Upper lobe of left lung (tissue), 6 donors: Measurements from ENCODE around the gene CRTC3. TPM values are rescaled to one million over a fixed set of nuclear protein-coding genes. Genes with fewer than 3 reads are reported as not detected.
"Not testable (repeated sequence)": the region's sequence is repeated elsewhere in the genome, so short reads cannot be mapped to it uniquely, and the experiment has no call there.

ENCODE experiments used
- ATAC-seq, 2 donors: fragments of 200-7000 bp; cut with Tn5 transposase; one replicate each; pipeline ENCODE4 v1.9.1; 2022; ENCODE audit warnings: mild to moderate bottlenecking in 2 of 2, moderate library complexity in 2 of 2; ENCODE audit not compliant: low FRiP score in 2 of 2
- DNase-seq, 2 donors: peaks; one replicate each; pipeline ENCODE4 v3.0.0-alpha.2; 2019 to 2020
- H3K27ac ChIP-seq, 4 donors: fragments of 200-600 bp; sonication (generic); one replicate each; pipeline ENCODE4 v1.5.1; 2016 to 2019
- H3K27me3 ChIP-seq, 4 donors: fragments of 200-600 bp; sonication (generic); one replicate each; pipeline ENCODE4 v1.5.1; 2017 to 2019
- H3K36me3 ChIP-seq, 4 donors: fragments of 200-600 bp; sonication (generic); one replicate each; pipeline ENCODE4 v1.5.1; 2016 to 2019
- H3K4me1 ChIP-seq, 4 donors: fragments of 200-600 bp; sonication (generic); one replicate each; pipeline ENCODE4 v1.5.1; 2018 to 2019
- H3K4me3 ChIP-seq, 4 donors: fragments of 200-600 bp; sonication (generic); one replicate each; pipeline ENCODE4 v1.5.1; 2017 to 2019; ENCODE audit warnings: mild to moderate bottlenecking in 2 of 4, moderate library complexity in 1 of 4
- H3K9me3 ChIP-seq, 4 donors: fragments of 200-600 bp; sonication (generic); one replicate each; pipeline ENCODE4 v1.5.1; 2018 to 2019
- CTCF ChIP-seq, 6 experiments: fragments of 450-650 bp in 4 of 6; fragments of 200-600 bp in 2 of 6; sonication (generic) in 2 of 6; IDR thresholded peaks; one replicate each; pipeline ENCODE4 v1.5.1; 2016 to 2019; ENCODE audit warnings: antibody characterized with exemption in 6 of 6
- EP300 ChIP-seq, 4 donors: sonication (generic); formaldehyde crosslinking; IDR thresholded peaks; one replicate each; pipeline ENCODE4 v1.5.1; 2017; ENCODE audit warnings: antibody characterized with exemption in 4 of 4, control low read depth in 2 of 4
- POLR2A ChIP-seq, 4 donors: fragments of 450-650 bp; IDR thresholded peaks; one replicate each; pipeline ENCODE4 v1.5.1; 2016 to 2017; ENCODE audit warnings: antibody characterized with exemption in 4 of 4, mild to moderate bottlenecking in 2 of 4
- POLR2AphosphoS5 ChIP-seq, 2 donors: sonication (generic); formaldehyde crosslinking; IDR thresholded peaks; one replicate each; pipeline ENCODE4 v1.5.1; 2017; ENCODE audit warnings: antibody characterized with exemption in 2 of 2
- WGBS, 2 donors: methylation state at CpG; one replicate each; pipeline ENCODE4 v1.1.5; 2017 to 2018; 5-methylcytosine and 5-hydroxymethylcytosine counted together
- total RNA-seq, 6 donors: library from RNA; depleted of rRNA in 4 of 6; stranded (reverse); fragments of >200 nt in 4 of 6; gene quantifications; one replicate each; pipeline versions ENCODE4 v1.1.0 to v1.2.1, GENCODE V29; 2016 to 2021
- donor health status: DM: no; HTN: no; CAD: no; lungs with moderate emphysema.
- donor health status: DM: no; HTN: yes; CAD: no; lungs with severe emphysema.

CRTC3 gene
- total RNA-seq, 6 donors from 2014 or later, result 30.9 to 42.7 (median 35.1) TPM

DNA sequence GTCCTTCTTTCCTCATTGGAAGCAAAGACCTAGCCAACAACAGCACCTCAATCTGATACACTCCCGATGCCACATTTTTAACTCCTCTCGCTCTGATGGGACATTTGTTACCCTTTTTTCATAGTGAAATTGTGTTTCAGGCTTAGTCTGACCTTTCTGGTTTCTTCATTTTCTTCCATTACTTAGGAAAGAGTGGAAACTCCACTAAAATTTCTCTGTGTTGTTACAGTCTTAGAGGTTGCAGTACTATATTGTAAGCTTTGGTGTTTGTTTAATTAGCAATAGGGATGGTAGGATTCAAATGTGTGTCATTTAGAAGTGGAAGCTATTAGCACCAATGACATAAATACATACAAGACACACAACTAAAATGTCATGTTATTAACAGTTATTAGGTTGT is 29.6 kb upstream of the CRTC3 start:
- H3K4me3 ChIP-seq, result no peak overlapping the region
- WGBS, 2 donors, result 91% methylated on average over 2 of the region's 2 CpGs
- peaks cover 4 to 18% (median 10%) of the 10 kb centered on the region in 4 donors for H3K4me1 ChIP-seq
- DNase-seq, result no peak
- no peak overlapping the region for H3K27ac ChIP-seq
- no peaks in the 10 kb centered on the region for H3K9me3 ChIP-seq
- H3K27me3 ChIP-seq, result no peaks in the 10 kb centered on the region
- no peak for TF ChIP-seq POLR2A (IDR thresholded peaks at IDR 0.05)
- no peak for TF ChIP-seq CTCF (IDR thresholded peaks at IDR 0.05)
- no peak for TF ChIP-seq POLR2AphosphoS5 (IDR thresholded peaks at IDR 0.05)
- TF ChIP-seq EP300 (IDR thresholded peaks at IDR 0.05), result no peak
- no peak for ATAC-seq
- H3K36me3 ChIP-seq, result peaks cover 32 to 79% (median 51%) of the 10 kb centered on the region in 4 donors

GRCh38 chr15:90501898-90502297 is 27.8 kb upstream of the CRTC3 start:
- Histone ChIP-seq H3K27me3 (no peaks in the 10 kb centered on the region), H3K4me3 (no peak overlapping the region), H3K27ac (no peak overlapping the region), H3K36me3 (peaks cover 28 to 62% (median 42%) of the 10 kb centered on the region in 4 donors), H3K9me3 (no peaks in the 10 kb centered on the region), H3K4me1 (peaks cover 4 to 12% (median 8%) of the 10 kb centered on the region in 4 donors)
- DNase-seq (no peak), ATAC-seq (no peak)
- TF ChIP-seq EP300 (IDR thresholded peaks at IDR 0.05), result no peak
- TF ChIP-seq POLR2A (IDR thresholded peaks at IDR 0.05), result no peak
- no peak for TF ChIP-seq POLR2AphosphoS5 (IDR thresholded peaks at IDR 0.05)
- TF ChIP-seq CTCF (IDR thresholded peaks at IDR 0.05), result no peak
- WGBS, 2 donors, result 74 to 78% methylated on average over 4 of the region's 4 CpGs

DNA sequence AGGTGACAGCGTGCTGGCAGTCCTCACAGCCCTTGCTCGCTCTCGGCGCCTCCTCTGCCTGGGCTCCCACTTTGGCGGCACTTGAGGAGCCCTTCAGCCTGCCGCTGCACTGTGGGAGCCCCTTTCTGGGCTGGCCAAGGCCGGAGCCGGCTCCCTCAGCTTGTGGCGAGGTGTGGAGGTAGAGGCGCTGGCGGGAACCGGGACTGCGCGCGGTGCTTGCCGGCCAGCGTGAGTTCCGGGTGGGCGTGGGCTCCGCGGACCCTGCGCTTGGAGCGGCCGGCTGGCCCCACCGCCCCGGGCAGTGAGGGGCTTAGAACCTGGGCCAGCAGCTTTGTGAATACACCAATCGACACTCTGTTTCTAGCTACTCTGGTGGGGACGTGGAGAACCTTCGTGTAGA is 18.9 kb upstream of the CRTC3 start:
- peak in 1 of 2 donors; percentile 65 for DNase-seq
- H3K4me3 ChIP-seq, H3K27ac ChIP-seq, H3K4me1 ChIP-seq, H3K36me3 ChIP-seq, ATAC-seq, H3K9me3 ChIP-seq, H3K27me3 ChIP-seq: not testable (repeated sequence)
- WGBS, 2 donors, result 97 to 98% methylated on average over 15 to 18 of the region's 29 CpGs

GRCh38 chr15:90511211-90511618 is 18.5 kb upstream of the CRTC3 start:
- not testable (repeated sequence) for DNase-seq, H3K27me3 ChIP-seq, ATAC-seq, H3K27ac ChIP-seq, H3K4me3 ChIP-seq, H3K36me3 ChIP-seq, H3K9me3 ChIP-seq, H3K4me1 ChIP-seq
- WGBS, 2 donors, result 88 to 90% methylated on average over 13 of the region's 13 CpGs

DNA sequence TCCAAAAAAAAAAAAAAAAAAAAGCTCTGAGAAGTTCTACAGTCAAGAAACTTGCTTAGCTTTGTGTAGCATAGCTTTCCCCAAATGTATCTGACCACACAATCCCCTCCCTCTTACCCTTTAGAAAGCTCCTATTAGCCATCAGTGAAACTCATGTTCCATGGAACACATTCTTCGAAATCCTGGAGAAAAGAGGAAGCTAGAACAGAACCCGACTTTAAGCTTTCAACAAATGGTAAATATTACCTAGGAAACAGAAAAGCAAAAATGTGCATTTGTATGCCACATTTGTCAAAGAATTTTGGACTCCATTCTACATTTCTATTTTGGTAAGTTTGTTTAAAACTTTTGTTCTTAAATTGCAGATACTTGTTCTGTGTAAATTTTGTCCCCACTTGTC is 17.4 kb upstream of the CRTC3 start:
- H3K9me3 ChIP-seq, result no peaks in the 10 kb centered on the region
- peak in 1 of 2 donors; percentile 45 for ATAC-seq
- H3K4me1 ChIP-seq, result no peaks in the 10 kb centered on the region
- no peak for DNase-seq
- 59 to 63% methylated on average over 2 of the region's 2 CpGs for WGBS, 2 donors
- no peak overlapping the region for H3K4me3 ChIP-seq
- no peak for TF ChIP-seq POLR2AphosphoS5 (IDR thresholded peaks at IDR 0.05)
- TF ChIP-seq POLR2A (IDR thresholded peaks at IDR 0.05), result no peak
- TF ChIP-seq EP300 (IDR thresholded peaks at IDR 0.05), result no peak
- TF ChIP-seq CTCF (IDR thresholded peaks at IDR 0.05), result no peak
- H3K27me3 ChIP-seq, result no peaks in the 10 kb centered on the region
- no peaks in the 10 kb centered on the region for H3K36me3 ChIP-seq
- no peak overlapping the region for H3K27ac ChIP-seq

DNA sequence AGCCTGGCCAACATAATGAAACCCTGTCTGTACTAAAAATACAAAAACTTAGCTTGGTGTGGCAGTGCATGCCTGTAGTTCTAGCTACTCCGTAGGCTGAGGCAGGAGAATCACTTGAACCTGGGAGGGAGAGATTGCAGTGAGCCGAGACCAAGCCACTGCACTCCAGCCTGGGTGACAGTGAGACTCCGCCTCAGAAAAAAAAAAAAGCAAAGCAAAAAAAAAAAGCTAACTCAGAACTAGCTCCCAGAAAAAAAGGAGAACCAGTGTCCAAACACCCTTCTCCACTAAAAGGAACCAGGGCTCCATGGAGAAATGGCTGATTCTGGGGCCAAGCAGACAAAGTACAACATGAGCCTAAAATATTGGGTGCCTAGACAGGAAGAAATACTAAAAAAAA is 16.7 kb upstream of the CRTC3 start:
- H3K9me3 ChIP-seq, result no peaks in the 10 kb centered on the region
- H3K36me3 ChIP-seq, result no peaks in the 10 kb centered on the region
- H3K4me1 ChIP-seq, result no peaks in the 10 kb centered on the region
- H3K27me3 ChIP-seq, result no peaks in the 10 kb centered on the region
- no peak overlapping the region for H3K27ac ChIP-seq
- DNase-seq (no peak), ATAC-seq (peak in 1 of 2 donors; percentile 68)
- no peak overlapping the region for H3K4me3 ChIP-seq
- no peak for TF ChIP-seq EP300 (IDR thresholded peaks at IDR 0.05)
- no peak for TF ChIP-seq POLR2A (IDR thresholded peaks at IDR 0.05)
- TF ChIP-seq CTCF (IDR thresholded peaks at IDR 0.05), result no peak
- no peak for TF ChIP-seq POLR2AphosphoS5 (IDR thresholded peaks at IDR 0.05)
- 76% methylated on average over 3 of the region's 3 CpGs for WGBS, 2 donors
